ENCODE measurements around the gene CELF5. TPM values are rescaled to one million over a fixed set of nuclear protein-coding genes. Genes with fewer than 3 reads are reported as not detected.
A peak's percentile ranks its signal among the peaks of the same experiment; 100 is the strongest.

CELF5 gene
- total and polyA plus RNA-seq, 10 of the 15 experiments (the other 5 are each of a cell fraction or from before 2014, with no cell fraction given) = 0.01 to 0.04 TPM; not detected in 8

- no peaks in the 10 kb centered on the region for H3K27me3 ChIP-seq (replicated peaks in 1 of 2; ENCODE audit: control insufficient read depth in 2 of 2, insufficient read depth in 2 of 2, low read length in 1 of 2)
- H3K27ac ChIP-seq (ENCODE audit: control insufficient read depth, insufficient read depth) = no peak overlapping the region
- H2AFZ ChIP-seq (ENCODE audit: control insufficient read depth, low read depth, low read length) = no peak overlapping the region
- no peak for FAIRE-seq
- WGBS (ENCODE audit: insufficient coverage, insufficient replicate concordance, low lambda C conversion rate, missing lambda C conversion rate) = 95% methylated on average over 37 of the region's 43 CpGs
- in situ Hi-C loops (cut with MboI) = no loop called here
- ATAC-seq = no peak
- RAD21 ChIA-PET (ENCODE audit: unreplicated experiment) = no interaction called here
- H3K9ac ChIP-seq (ENCODE audit: control insufficient read depth, insufficient read depth, low read length) = no peak overlapping the region
- POLR2A ChIA-PET = no interaction called here
- intact Hi-C loops (cut with micrococcal nuclease; ENCODE audit: unreplicated experiment) = no loop called here
- no peaks in the 10 kb centered on the region for H4K20me1 ChIP-seq (ENCODE audit: control insufficient read depth, insufficient read depth)
- SMC1A ChIA-PET (ENCODE audit: uncharacterized antibody, unreplicated experiment) = no interaction called here
- H3K9me3 ChIP-seq (replicated peaks; ENCODE audit: control insufficient read depth, insufficient read depth, low read length) = no peaks in the 10 kb centered on the region
- no peak for TF ChIP-seq KDM1A (IDR thresholded peaks at IDR 0.05; ENCODE audit: borderline replicate concordance)
- TF ChIP-seq POLR2A (IDR thresholded peaks at IDR 0.05; ENCODE audit: low read depth, low read length) = peak; percentile 50
- no peak overlapping the region for H3K4me3 ChIP-seq
- H3K4me2 ChIP-seq (ENCODE audit: control insufficient read depth, insufficient read depth) = no peak overlapping the region
- DNase-seq (ENCODE audit: low read depth, low spot score) = no peak
- H3K4me1 ChIP-seq (ENCODE audit: control insufficient read depth, insufficient read depth, low read length) = no peaks in the 10 kb centered on the region
- H3K79me2 ChIP-seq (ENCODE audit: control insufficient read depth, insufficient read depth, low read length) = no peaks in the 10 kb centered on the region
- peaks cover 2 to 5% of the 10 kb centered on the region in 2 experiments; a peak in 2 of 4 replicates for H3K36me3 ChIP-seq (ENCODE audit: control insufficient read depth in 2 of 2, insufficient read depth in 2 of 2, low read length in 1 of 2)
- CTCF ChIA-PET = no interaction called here
- no TSS peak for BruUV-seq (replicated peaks)
Measured at GRCh38 chr19:3198901-3199700, 25.4 kb upstream of the CELF5 start.

- no peak overlapping the region for H3K4me3 ChIP-seq
- 96% methylated on average over 23 of the region's 39 CpGs for WGBS (ENCODE audit: insufficient coverage, insufficient replicate concordance, low lambda C conversion rate, missing lambda C conversion rate)
- ATAC-seq (no peak), DNase-seq (ENCODE audit: low read depth, low spot score) (no peak), FAIRE-seq (no peak)
- no TSS peak for BruUV-seq (replicated peaks)
- ChIA-PET POLR2A (no interaction called here), CTCF (no interaction called here), SMC1A (ENCODE audit: uncharacterized antibody, unreplicated experiment) (no interaction called here), RAD21 (ENCODE audit: unreplicated experiment) (no interaction called here)
- intact Hi-C loops (cut with micrococcal nuclease; ENCODE audit: unreplicated experiment) (no loop called here), in situ Hi-C loops (cut with MboI) (no loop called here)
- no peaks in the 10 kb centered on the region for H3K27me3 ChIP-seq (replicated peaks in 1 of 2; ENCODE audit: control insufficient read depth in 2 of 2, insufficient read depth in 2 of 2, low read length in 1 of 2)
- H3K4me2 ChIP-seq (ENCODE audit: control insufficient read depth, insufficient read depth) = no peak overlapping the region
- H3K9me3 ChIP-seq (replicated peaks; ENCODE audit: control insufficient read depth, insufficient read depth, low read length) = no peaks in the 10 kb centered on the region
- no peaks in the 10 kb centered on the region for H3K79me2 ChIP-seq (ENCODE audit: control insufficient read depth, insufficient read depth, low read length)
- H3K27ac ChIP-seq (ENCODE audit: control insufficient read depth, insufficient read depth) = no peak overlapping the region
- H3K4me1 ChIP-seq (ENCODE audit: control insufficient read depth, insufficient read depth, low read length) = no peaks in the 10 kb centered on the region
- H3K9ac ChIP-seq (ENCODE audit: control insufficient read depth, insufficient read depth, low read length) = no peak overlapping the region
- no peak for TF ChIP-seq SUZ12 (IDR thresholded peaks at IDR 0.05; ENCODE audit: unreplicated experiment)
- TF ChIP-seq, protein P1, sequence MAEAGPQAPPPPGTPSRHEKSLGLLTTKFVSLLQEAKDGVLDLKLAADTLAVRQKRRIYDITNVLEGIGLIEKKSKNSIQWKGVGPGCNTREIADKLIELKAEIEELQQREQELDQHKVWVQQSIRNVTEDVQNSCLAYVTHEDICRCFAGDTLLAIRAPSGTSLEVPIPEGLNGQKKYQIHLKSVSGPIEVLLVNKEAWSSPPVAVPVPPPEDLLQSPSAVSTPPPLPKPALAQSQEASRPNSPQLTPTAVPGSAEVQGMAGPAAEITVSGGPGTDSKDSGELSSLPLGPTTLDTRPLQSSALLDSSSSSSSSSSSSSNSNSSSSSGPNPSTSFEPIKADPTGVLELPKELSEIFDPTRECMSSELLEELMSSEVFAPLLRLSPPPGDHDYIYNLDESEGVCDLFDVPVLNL (IDR thresholded peaks at IDR 0.05; ENCODE audit: low read depth, low read length) = no peak
- TF ChIP-seq GABPA (IDR thresholded peaks at IDR 0.05; ENCODE audit: low read depth) = no peak
- TF ChIP-seq, protein P2, sequence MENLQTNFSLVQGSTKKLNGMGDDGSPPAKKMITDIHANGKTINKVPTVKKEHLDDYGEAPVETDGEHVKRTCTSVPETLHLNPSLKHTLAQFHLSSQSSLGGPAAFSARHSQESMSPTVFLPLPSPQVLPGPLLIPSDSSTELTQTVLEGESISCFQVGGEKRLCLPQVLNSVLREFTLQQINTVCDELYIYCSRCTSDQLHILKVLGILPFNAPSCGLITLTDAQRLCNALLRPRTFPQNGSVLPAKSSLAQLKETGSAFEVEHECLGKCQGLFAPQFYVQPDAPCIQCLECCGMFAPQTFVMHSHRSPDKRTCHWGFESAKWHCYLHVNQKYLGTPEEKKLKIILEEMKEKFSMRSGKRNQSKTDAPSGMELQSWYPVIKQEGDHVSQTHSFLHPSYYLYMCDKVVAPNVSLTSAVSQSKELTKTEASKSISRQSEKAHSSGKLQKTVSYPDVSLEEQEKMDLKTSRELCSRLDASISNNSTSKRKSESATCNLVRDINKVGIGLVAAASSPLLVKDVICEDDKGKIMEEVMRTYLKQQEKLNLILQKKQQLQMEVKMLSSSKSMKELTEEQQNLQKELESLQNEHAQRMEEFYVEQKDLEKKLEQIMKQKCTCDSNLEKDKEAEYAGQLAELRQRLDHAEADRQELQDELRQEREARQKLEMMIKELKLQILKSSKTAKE (IDR thresholded peaks at IDR 0.05; ENCODE audit: low read depth, poor library complexity, severe bottlenecking) = no peak
- no peak for TF ChIP-seq POLR2AphosphoS2 (IDR thresholded peaks at IDR 0.05; ENCODE audit: low read depth, low read length)
- no peak for TF ChIP-seq CBFB (IDR thresholded peaks at IDR 0.05; ENCODE audit: low read depth)
- no peak for TF ChIP-seq RAD21 (IDR thresholded peaks at IDR 0.05; ENCODE audit: insufficient read depth, low read depth, low read length)
- no peaks in the 10 kb centered on the region for H4K20me1 ChIP-seq (ENCODE audit: control insufficient read depth, insufficient read depth)
- no peak overlapping the region for H2AFZ ChIP-seq (ENCODE audit: control insufficient read depth, low read depth, low read length)
- peaks cover 0 to 6% of the 10 kb centered on the region in 2 experiments; a peak in 2 of 4 replicates for H3K36me3 ChIP-seq (ENCODE audit: control insufficient read depth in 2 of 2, insufficient read depth in 2 of 2, low read length in 1 of 2)
Measured at GRCh38 chr19:3201072-3201700, 23.3 kb upstream of the CELF5 start.
